B cell (primary cell): Measurements from ENCODE around the gene AQP5.

Experiments used
- EZH2 ChIP-seq: IDR thresholded peaks from 2 replicates; pipeline ENCODE4 v1.6.1; 2012; ENCODE audit warnings: borderline replicate concordance, low read depth, mild to moderate bottlenecking, moderate library complexity, low read length; ENCODE audit not compliant: insufficient read depth, poor library complexity, severe bottlenecking
- TF ChIP-seq, protein P1 (sequence below): fragments of 200-600 bp; IDR thresholded peaks from one replicate; pipeline ENCODE4 v1.8.0; 2022; ENCODE audit warnings: antibody characterized with exemption, mild to moderate bottlenecking

DNA sequence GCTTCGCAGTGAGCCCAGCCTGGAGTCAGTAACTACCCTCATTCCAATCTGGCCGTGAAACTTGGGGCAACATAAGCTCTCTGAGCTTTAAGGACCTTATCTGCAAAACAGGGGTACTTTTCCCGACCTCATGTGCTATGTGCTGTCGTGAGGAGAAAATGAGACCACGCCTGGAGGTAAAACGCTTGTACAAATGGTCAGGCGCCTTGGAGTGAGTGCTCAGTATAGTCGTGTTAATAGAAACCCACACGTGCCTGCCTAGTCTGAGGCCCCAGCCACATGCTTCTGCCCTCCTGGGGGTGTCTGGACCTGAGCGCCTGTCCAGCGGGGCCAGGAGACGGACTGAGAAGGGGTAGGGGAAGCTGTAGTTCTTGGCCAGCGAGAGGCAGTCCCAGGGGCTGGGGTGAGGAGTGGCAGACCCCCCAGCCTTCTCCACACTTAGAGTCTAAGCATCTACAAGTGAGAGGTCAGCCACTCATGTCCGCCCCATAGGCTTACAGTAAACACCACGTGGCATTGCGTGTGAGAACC is 4.9 kb downstream of the AQP5 start:
- TF ChIP-seq, protein P1, sequence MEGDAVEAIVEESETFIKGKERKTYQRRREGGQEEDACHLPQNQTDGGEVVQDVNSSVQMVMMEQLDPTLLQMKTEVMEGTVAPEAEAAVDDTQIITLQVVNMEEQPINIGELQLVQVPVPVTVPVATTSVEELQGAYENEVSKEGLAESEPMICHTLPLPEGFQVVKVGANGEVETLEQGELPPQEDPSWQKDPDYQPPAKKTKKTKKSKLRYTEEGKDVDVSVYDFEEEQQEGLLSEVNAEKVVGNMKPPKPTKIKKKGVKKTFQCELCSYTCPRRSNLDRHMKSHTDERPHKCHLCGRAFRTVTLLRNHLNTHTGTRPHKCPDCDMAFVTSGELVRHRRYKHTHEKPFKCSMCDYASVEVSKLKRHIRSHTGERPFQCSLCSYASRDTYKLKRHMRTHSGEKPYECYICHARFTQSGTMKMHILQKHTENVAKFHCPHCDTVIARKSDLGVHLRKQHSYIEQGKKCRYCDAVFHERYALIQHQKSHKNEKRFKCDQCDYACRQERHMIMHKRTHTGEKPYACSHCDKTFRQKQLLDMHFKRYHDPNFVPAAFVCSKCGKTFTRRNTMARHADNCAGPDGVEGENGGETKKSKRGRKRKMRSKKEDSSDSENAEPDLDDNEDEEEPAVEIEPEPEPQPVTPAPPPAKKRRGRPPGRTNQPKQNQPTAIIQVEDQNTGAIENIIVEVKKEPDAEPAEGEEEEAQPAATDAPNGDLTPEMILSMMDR = no peak
- TF ChIP-seq EZH2 = no peak
